Stomach (tissue), 4 donors: Measurements from ENCODE around the gene LRMDA.

Source experiments
- POLR2A ChIP-seq, 4 donors: fragments of 450-650 bp; IDR thresholded peaks; one replicate each; pipeline ENCODE4 v1.6.1; 2016; ENCODE audit warnings: antibody characterized with exemption in 4 of 4, control low read depth in 2 of 4, mild to moderate bottlenecking in 1 of 4, moderate library complexity in 1 of 4
- TF ChIP-seq, protein P1 (sequence below), 7 experiments: fragments of 450-650 bp in 4 of 7; fragments of 200-600 bp in 3 of 7; sonication (generic) in 3 of 7; IDR thresholded peaks; one replicate each; pipeline ENCODE4 v1.5.1; 2016 to 2019; ENCODE audit warnings: antibody characterized with exemption in 7 of 7, control low read depth in 2 of 7, mild to moderate bottlenecking in 1 of 7

GRCh38 chr10:76080451-76080850 lies 649.0 kb downstream of the LRMDA start:
- TF ChIP-seq POLR2A (IDR thresholded peaks at IDR 0.05) = no peak
- TF ChIP-seq, protein P1, sequence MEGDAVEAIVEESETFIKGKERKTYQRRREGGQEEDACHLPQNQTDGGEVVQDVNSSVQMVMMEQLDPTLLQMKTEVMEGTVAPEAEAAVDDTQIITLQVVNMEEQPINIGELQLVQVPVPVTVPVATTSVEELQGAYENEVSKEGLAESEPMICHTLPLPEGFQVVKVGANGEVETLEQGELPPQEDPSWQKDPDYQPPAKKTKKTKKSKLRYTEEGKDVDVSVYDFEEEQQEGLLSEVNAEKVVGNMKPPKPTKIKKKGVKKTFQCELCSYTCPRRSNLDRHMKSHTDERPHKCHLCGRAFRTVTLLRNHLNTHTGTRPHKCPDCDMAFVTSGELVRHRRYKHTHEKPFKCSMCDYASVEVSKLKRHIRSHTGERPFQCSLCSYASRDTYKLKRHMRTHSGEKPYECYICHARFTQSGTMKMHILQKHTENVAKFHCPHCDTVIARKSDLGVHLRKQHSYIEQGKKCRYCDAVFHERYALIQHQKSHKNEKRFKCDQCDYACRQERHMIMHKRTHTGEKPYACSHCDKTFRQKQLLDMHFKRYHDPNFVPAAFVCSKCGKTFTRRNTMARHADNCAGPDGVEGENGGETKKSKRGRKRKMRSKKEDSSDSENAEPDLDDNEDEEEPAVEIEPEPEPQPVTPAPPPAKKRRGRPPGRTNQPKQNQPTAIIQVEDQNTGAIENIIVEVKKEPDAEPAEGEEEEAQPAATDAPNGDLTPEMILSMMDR (IDR thresholded peaks at IDR 0.05) = no peak
